ENCODE results near the gene KCNMB2. TPM values are rescaled to one million over a fixed set of nuclear protein-coding genes. Genes with fewer than 3 reads are reported as not detected.

The KCNMB2 gene
- total RNA-seq, 1 donor: not detected

DNA sequence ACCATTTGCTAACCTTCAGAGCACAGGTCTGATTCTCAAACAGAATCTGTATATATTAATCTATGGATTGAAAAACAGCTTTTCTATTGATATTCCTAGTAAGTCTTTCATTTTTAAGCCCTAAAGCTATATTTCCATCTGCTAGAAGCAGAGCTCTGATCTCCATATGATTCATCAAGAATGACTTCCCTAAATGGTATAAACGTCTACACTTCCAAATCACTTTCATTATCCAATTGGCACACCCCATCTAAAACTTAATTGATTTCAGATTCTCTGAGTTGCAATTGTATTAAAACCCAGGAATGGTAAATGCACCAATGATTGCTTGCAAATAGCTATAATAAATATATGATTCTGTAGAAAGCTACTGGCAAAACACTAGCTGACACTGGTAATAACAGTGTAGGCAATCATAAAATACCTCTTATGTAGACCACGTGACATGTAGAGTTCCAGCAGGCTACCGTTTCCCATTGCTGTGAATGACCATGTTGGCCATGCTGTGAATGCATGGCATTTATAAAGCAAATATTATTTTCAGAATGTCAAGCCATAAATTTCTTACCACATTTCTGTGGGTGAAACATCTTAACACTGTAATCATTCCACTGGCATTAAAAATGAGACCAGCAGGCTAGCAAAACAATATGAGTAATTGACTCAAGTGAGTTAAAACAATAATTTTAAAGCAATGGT, 309.3 kb downstream of the KCNMB2 start:
- no peak overlapping the region for H3K4me3 ChIP-seq (ENCODE audit: low read depth, low read length)
- DNase-seq (ENCODE audit: low read depth): no peak
- TF ChIP-seq, protein P1, sequence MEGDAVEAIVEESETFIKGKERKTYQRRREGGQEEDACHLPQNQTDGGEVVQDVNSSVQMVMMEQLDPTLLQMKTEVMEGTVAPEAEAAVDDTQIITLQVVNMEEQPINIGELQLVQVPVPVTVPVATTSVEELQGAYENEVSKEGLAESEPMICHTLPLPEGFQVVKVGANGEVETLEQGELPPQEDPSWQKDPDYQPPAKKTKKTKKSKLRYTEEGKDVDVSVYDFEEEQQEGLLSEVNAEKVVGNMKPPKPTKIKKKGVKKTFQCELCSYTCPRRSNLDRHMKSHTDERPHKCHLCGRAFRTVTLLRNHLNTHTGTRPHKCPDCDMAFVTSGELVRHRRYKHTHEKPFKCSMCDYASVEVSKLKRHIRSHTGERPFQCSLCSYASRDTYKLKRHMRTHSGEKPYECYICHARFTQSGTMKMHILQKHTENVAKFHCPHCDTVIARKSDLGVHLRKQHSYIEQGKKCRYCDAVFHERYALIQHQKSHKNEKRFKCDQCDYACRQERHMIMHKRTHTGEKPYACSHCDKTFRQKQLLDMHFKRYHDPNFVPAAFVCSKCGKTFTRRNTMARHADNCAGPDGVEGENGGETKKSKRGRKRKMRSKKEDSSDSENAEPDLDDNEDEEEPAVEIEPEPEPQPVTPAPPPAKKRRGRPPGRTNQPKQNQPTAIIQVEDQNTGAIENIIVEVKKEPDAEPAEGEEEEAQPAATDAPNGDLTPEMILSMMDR (IDR thresholded peaks at IDR 0.05; ENCODE audit: insufficient read depth, low read length): no peak

GRCh38 chr3:178847190-178847589, 311.0 kb downstream of the KCNMB2 start:
- no peak for DNase-seq (ENCODE audit: low read depth)
- TF ChIP-seq, protein P1 (IDR thresholded peaks at IDR 0.05; ENCODE audit: insufficient read depth, low read length): no peak
- no peak overlapping the region for H3K4me3 ChIP-seq (ENCODE audit: low read depth, low read length)

DNA sequence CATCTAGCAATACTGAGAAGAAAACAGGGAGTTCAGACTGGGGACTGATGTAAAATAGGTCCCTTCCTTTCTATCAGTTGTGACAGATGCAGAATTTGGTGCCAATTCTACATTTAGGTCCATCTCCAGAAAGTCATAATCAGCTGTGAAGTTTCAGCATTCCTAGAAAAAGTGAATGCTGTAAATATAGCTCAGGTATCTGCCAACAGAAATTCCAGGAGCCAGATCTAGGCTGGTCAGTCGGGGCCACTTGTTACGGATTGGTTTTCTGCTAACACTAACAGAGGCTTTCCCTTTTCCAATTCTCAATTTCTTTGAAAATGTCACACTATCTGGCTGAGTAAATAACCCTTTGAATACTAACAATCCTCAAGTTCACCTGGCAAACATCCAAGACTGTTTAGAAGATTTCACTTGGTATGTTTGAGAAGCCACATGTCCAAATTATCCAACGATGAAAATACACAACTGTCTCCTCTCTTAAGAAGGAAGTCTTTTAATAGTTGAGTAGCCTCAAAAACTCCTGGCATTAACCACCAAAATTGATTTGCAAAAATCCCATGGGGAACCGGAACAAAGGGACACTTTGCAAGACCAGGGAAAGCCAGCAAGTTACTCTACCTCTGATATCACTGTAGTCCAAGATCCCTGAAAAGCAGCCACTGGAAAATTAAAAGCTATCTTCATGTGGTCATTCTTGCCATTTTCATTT, 313.1 kb downstream of the KCNMB2 start:
- TF ChIP-seq, protein P1 (IDR thresholded peaks at IDR 0.05; ENCODE audit: insufficient read depth, low read length): no peak
- DNase-seq (ENCODE audit: low read depth): peak; percentile 0
- no peak overlapping the region for H3K4me3 ChIP-seq (ENCODE audit: low read depth, low read length)

DNA sequence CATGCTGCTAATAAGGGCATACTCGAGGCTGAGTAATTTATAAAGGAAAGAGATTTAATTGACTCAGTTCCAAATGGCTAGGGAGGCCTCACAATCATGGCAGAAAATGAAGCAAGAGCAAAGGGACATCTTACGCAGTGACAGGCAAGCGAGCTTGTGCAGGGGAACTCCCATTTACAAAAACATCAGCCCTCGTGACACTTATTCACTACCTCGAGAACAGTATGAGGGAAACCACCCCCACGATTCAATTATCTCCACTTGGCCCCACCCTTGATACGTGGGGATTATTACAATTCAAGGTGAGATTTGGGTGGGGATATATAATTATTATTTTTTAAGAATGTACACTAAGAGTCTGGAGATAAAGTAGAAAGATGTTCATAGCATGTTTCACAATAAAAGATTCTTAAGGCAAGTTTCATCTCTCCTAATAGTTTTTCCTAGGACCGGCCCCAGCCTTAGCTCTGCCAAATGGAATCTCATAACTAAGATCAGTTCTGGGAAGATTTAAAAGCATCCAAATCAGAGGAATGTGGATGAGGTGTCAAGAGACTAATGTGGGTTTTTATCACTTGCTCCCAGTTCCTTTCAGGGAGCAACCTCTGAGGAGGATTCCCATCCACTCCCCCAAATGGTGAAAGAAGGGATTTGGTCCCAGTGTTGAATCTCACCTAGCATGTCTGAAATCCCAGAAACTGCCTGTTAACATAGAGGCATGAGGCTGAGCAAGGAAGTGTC, 314.4 kb downstream of the KCNMB2 start:
- H3K4me3 ChIP-seq (ENCODE audit: low read depth, low read length): no peak overlapping the region
- DNase-seq (ENCODE audit: low read depth): no peak
- TF ChIP-seq, protein P1 (IDR thresholded peaks at IDR 0.05; ENCODE audit: insufficient read depth, low read length): no peak

DNA sequence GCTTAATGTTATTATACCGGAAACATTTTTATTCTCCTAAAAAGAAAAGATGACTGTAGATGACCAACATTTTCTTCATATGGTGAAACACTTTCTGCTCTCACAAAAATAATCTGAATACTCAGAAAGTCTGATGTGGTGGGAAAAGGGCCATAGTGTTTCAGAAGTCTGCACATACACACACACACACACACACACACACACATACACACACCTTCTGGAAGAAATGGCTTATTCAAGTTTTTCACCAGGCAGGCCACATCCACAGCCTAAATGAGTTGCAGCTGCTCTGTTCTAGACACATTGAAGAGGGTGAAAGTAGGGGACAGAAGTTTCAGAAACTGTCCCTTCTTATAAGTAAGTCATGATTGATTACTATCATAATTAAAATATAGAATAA, 315.3 kb downstream of the KCNMB2 start:
- no peak overlapping the region for H3K4me3 ChIP-seq (ENCODE audit: low read depth, low read length)
- TF ChIP-seq, protein P1 (IDR thresholded peaks at IDR 0.05; ENCODE audit: insufficient read depth, low read length): no peak
- no peak for DNase-seq (ENCODE audit: low read depth)

DNA sequence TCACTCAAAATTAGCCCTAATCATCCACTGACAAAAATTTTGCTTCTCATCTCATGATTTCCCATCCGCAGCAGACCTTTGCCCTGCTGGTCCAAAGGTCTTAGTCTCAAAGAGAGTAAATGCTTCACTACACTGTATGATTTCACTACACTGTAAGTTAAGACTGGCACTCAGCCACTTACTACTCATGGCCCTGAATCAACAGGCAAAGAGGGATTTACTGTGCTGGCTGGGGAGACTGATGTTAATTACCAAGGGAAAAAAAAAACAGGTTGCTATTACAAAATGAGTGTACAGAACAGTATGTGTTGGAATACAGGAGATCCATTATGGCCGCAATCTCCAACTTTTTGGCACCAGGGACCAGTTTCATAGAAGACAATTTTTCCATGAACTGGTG, 320.6 kb downstream of the KCNMB2 start:
- H3K4me3 ChIP-seq (ENCODE audit: low read depth, low read length): no peak overlapping the region
- TF ChIP-seq, protein P1 (IDR thresholded peaks at IDR 0.05; ENCODE audit: insufficient read depth, low read length): no peak
- no peak for DNase-seq (ENCODE audit: low read depth)

Data from fibroblast of the aortic adventitia (primary cell).